SK-N-SH (cell line): Measurements from ENCODE around the gene HEXIM1. TPM values are rescaled to one million over a fixed set of nuclear protein-coding genes. Genes with fewer than 3 reads are reported as not detected.

Source experiments
- CTCF ChIA-PET: fragments of 300-600, 350-600 bp; formaldehyde crosslinking; extraction: SDS; loops from one replicate; lab custom pipeline; 2021; lab: Yijun Ruan, JAX
- POLR2A ChIA-PET: fragments of 350-600 bp; sonication (Branson Sonifier 250); formaldehyde crosslinking; extraction: SDS; loops from one replicate; lab custom pipeline; 2020; ENCODE audit warnings: antibody characterized with exemption, inconsistent platforms; lab: Yijun Ruan, JAX
- DNase-seq: peaks from one replicate; pipeline ENCODE4 v3.0.0; 2012
- H2AFZ ChIP-seq: fragments of 200-600 bp; sonication (generic); 2 replicates; pipeline ENCODE4 v1.8.1; 2016; ENCODE audit warnings: antibody characterized with exemption, mild to moderate bottlenecking, low read depth
- H3F3A ChIP-seq: fragments of 200-600 bp; sonication (generic); replicated peaks from 2 replicates; pipeline ENCODE3; 2016; ENCODE audit warnings: antibody characterized with exemption, mild to moderate bottlenecking; ENCODE audit not compliant: insufficient read depth
- H3K27ac ChIP-seq, 2 experiments: fragments of 200-500 bp in 1 of 2; fragments of 200-600 bp in 1 of 2; sonication (Bioruptor generic) in 1 of 2; sonication (generic), shearing (Covaris generic) in 1 of 2; 2 replicates each; pipeline versions ENCODE4 v1.5.1 to v1.6.1; 2014 to 2016; ENCODE audit warnings: low read depth in 2 of 2, inconsistent platforms in 1 of 2, low read length in 1 of 2, mild to moderate bottlenecking in 1 of 2, mixed read lengths in 1 of 2
- H3K27me3 ChIP-seq: fragments of 200-600 bp; sonication (generic), shearing (Covaris generic); 2 replicates; pipeline ENCODE4 v1.6.1; 2016; ENCODE audit warnings: mixed run types; ENCODE audit not compliant: insufficient read depth
- H3K36me3 ChIP-seq, 2 experiments: fragments of 200-500 bp in 1 of 2; fragments of 200-600 bp in 1 of 2; sonication (Bioruptor generic) in 1 of 2; sonication (generic) in 1 of 2; replicated peaks in 1 of 2; 2 replicates each; pipeline versions ENCODE3 to v1.5.1; 2014 to 2016; ENCODE audit warnings: low read length in 1 of 2, mild to moderate bottlenecking in 1 of 2; ENCODE audit not compliant: insufficient read depth in 2 of 2, control insufficient read depth in 1 of 2
- H3K4me1 ChIP-seq, 2 experiments: fragments of 200-500 bp in 1 of 2; fragments of 200-600 bp in 1 of 2; sonication (Bioruptor generic) in 1 of 2; sonication (generic), shearing (Covaris generic) in 1 of 2; 2 replicates each; pipeline versions ENCODE4 v1.5.1 to v1.6.1; 2014 to 2016; ENCODE audit warnings: low read depth in 1 of 2, low read length in 1 of 2, mixed run types in 1 of 2; ENCODE audit not compliant: insufficient read depth in 2 of 2, control insufficient read depth in 1 of 2
- H3K4me2 ChIP-seq: fragments of 200-600 bp; sonication (generic), shearing (Covaris generic); 2 replicates; pipeline ENCODE4 v1.6.1; 2017; ENCODE audit warnings: mixed run types
- H3K4me3 ChIP-seq, 2 experiments: fragments of 200-500 bp in 1 of 2; fragments of 200-600 bp in 1 of 2; sonication (Bioruptor generic) in 1 of 2; sonication (generic), shearing (Covaris generic) in 1 of 2; 2 replicates each; pipeline versions ENCODE4 v1.5.1 to v1.8.1; 2014 to 2016; ENCODE audit warnings: low read depth in 2 of 2, inconsistent platforms in 1 of 2, low read length in 1 of 2, mild to moderate bottlenecking in 1 of 2, mixed read lengths in 1 of 2, moderate library complexity in 1 of 2
- H3K79me2 ChIP-seq: fragments of 200-600 bp; sonication (generic); 2 replicates; pipeline ENCODE4 v1.8.1; 2017; ENCODE audit warnings: mild to moderate bottlenecking; ENCODE audit not compliant: insufficient read depth
- H3K9ac ChIP-seq: fragments of 200-600 bp; sonication (generic); 2 replicates; pipeline ENCODE4 v1.6.1; 2017; ENCODE audit warnings: mixed run types
- H3K9me2 ChIP-seq: fragments of 200-600 bp; sonication (generic); 2 replicates; pipeline ENCODE4 v1.6.1; 2017; ENCODE audit warnings: mixed run types
- H3K9me3 ChIP-seq: fragments of 200-600 bp; sonication (generic); 2 replicates; pipeline ENCODE4 v1.6.1; 2017; ENCODE audit warnings: mixed run types, mild to moderate bottlenecking, moderate library complexity
- H4K20me1 ChIP-seq: fragments of 200-600 bp; sonication (generic); 2 replicates; pipeline ENCODE4 v1.6.1; 2017; ENCODE audit warnings: mild to moderate bottlenecking, mixed run types; ENCODE audit not compliant: insufficient read depth
- ELF1 ChIP-seq: IDR thresholded peaks from 2 replicates; pipeline ENCODE4 v1.4.0; 2012
- GATA2 ChIP-seq: sonication (generic); formaldehyde crosslinking; IDR thresholded peaks from 2 replicates; pipeline ENCODE4 v1.5.0; 2020; ENCODE audit warnings: mild to moderate bottlenecking, missing genetic modification reagents
- MAX ChIP-seq: IDR thresholded peaks from 2 replicates; pipeline ENCODE4 v1.4.0; 2012; ENCODE audit warnings: low read depth
- MEF2A ChIP-seq: IDR thresholded peaks from 2 replicates; pipeline ENCODE4 v1.4.0; 2012; ENCODE audit warnings: low read depth, borderline replicate concordance
- MXI1 ChIP-seq: IDR thresholded peaks from 2 replicates; pipeline ENCODE4 v1.6.1; 2012; ENCODE audit warnings: mild to moderate bottlenecking, low read depth, low read length, improper control_type of control experiment
- NFIC ChIP-seq: IDR thresholded peaks from 2 replicates; pipeline ENCODE4 v1.4.0; 2012; ENCODE audit warnings: borderline replicate concordance
- RAD21 ChIP-seq: IDR thresholded peaks from 2 replicates; pipeline ENCODE4 v1.6.1; 2012; ENCODE audit warnings: mild to moderate bottlenecking, low read length
- RCOR1 ChIP-seq: fragments of 150-350 bp; IDR thresholded peaks from 2 replicates; pipeline ENCODE4 v1.6.1; 2017; ENCODE audit warnings: antibody characterized with exemption, low read length
- REST ChIP-seq: IDR thresholded peaks from 2 replicates; pipeline ENCODE4 v1.6.1; 2012; ENCODE audit warnings: mild to moderate bottlenecking, low read depth, low read length, moderate library complexity
- SMC3 ChIP-seq: IDR thresholded peaks from 2 replicates; pipeline ENCODE4 v1.6.1; 2012; ENCODE audit warnings: low read depth, low read length, improper control_type of control experiment
- TAF1 ChIP-seq: IDR thresholded peaks from 2 replicates; pipeline ENCODE4 v1.6.1; 2012; ENCODE audit warnings: low read depth, mild to moderate bottlenecking, low read length, moderate library complexity, borderline replicate concordance
- USF2 ChIP-seq: fragments of 150-350 bp; IDR thresholded peaks from 2 replicates; pipeline ENCODE4 v1.6.1; 2017; ENCODE audit warnings: antibody characterized with exemption, low read length, low read depth, borderline replicate concordance
- ZBTB33 ChIP-seq: IDR thresholded peaks from 2 replicates; pipeline ENCODE4 v1.4.0; 2012; ENCODE audit warnings: low read depth, borderline replicate concordance
- WGBS: methylation state at CpG from one replicate; pipeline ENCODE4 v1.1.6; 2017; ENCODE audit warnings: low lambda C conversion rate; 5-methylcytosine and 5-hydroxymethylcytosine counted together
- polyA plus RNA-seq, 3 experiments: library from polyadenylated mRNA; depleted of rRNA; stranded (reverse); fragments of >200 nt; gene quantifications; 2 replicates each; pipeline ENCODE4 v1.2.3, GENCODE V29; 2012

Gene HEXIM1
- polyA plus RNA-seq, 1 of the 3 experiments (the other 2 are of a cell fraction) = 20.7 TPM

GRCh38 chr17:45114117-45114932, 34.0 kb upstream of the HEXIM1 start:
- TF ChIP-seq RAD21 = no peak
- TF ChIP-seq MEF2A = no peak
- TF ChIP-seq MAX = no peak
- TF ChIP-seq REST = no peak
- TF ChIP-seq NFIC = no peak
- no peak for TF ChIP-seq ZBTB33
- TF ChIP-seq MXI1 = no peak
- TF ChIP-seq RCOR1 = no peak
- no peak for TF ChIP-seq SMC3
- no peak for TF ChIP-seq TAF1
- TF ChIP-seq GATA2 = no peak
- no peak for TF ChIP-seq USF2
- TF ChIP-seq ELF1 = no peak
- Histone ChIP-seq H3K36me3 (peaks cover 5 to 23% of the 10 kb centered on the region in 2 experiments), H3K9ac (no peak overlapping the region), H2AFZ (no peak overlapping the region), H3K9me3 (no peaks in the 10 kb centered on the region), H3K79me2 (no peaks in the 10 kb centered on the region), H3K9me2 (no peaks in the 10 kb centered on the region), H3F3A (peaks cover 5% of the 10 kb centered on the region), H4K20me1 (no peaks in the 10 kb centered on the region), H3K4me2 (no peak overlapping the region), H3K27ac (no peak overlapping the region), H3K4me3 (no peak overlapping the region), H3K27me3 (no peaks in the 10 kb centered on the region), H3K4me1 (peaks cover 0 to 21% of the 10 kb centered on the region in 2 experiments; a peak in 1 of 4 replicates)
- WGBS = 94% methylated on average over 16 of the region's 19 CpGs
- peak; percentile 43 for DNase-seq
- ChIA-PET POLR2A (no interaction called here), CTCF (interaction anchor here (0.8 to 9.1 kb wide), 3 partner anchors 15 to 194 kb away, joined by 3 to 169 read pairs (median 34); partner anchors contain the start of genes ACBD4 and PLCD3)
